ENCODE measurements around the gene PDZK1IP1. TPM values are rescaled to one million over a fixed set of nuclear protein-coding genes. Genes with fewer than 3 reads are reported as not detected.

The PDZK1IP1 gene
- total and polyA plus RNA-seq, 2 donors from 2014 or later, result 245 to 2,553 TPM

- H3K9me3 ChIP-seq (ENCODE audit: control insufficient read depth in 2 of 3, insufficient read depth in 1 of 3, low read length in 3 of 3), result peaks cover 0 to 4% (median 0%) of the 10 kb centered on the region in 3 donors
- H3K9ac ChIP-seq (ENCODE audit: low read length in 3 of 3), result peak overlapping the region in 1 of 3 donors; percentile 28
- H3K27ac ChIP-seq (ENCODE audit: low read depth in 2 of 2, low read length in 2 of 2), result peak overlapping the region; percentile 38 to 89
- peak overlapping the region; percentile 1 to 52 (median 46) for H3K4me3 ChIP-seq (ENCODE audit: low read length in 3 of 3)
- peaks cover 0 to 11% (median 0%) of the 10 kb centered on the region in 3 donors for H3K4me1 ChIP-seq (ENCODE audit: control insufficient read depth in 2 of 3, insufficient read depth in 2 of 3, low read depth in 1 of 3, low read length in 3 of 3)
- no peaks in the 10 kb centered on the region for H3K36me3 ChIP-seq (ENCODE audit: control insufficient read depth in 2 of 3, insufficient read depth in 3 of 3, low read length in 3 of 3)
- intact Hi-C loops (cut with DNase I), result no loop called here
- H3K27me3 ChIP-seq (ENCODE audit: control insufficient read depth, insufficient read depth, low read length), result peaks cover 75% of the 10 kb centered on the region
- peak in 4 of 5 donors; percentile 31 to 60 (median 42) for DNase-seq
- no peak for TF ChIP-seq CTCF (IDR thresholded peaks at IDR 0.05; ENCODE audit: borderline replicate concordance, extremely low read depth, insufficient read depth)
- FAIRE-seq, result no peak
Observed at GRCh38 chr1:47229886-47230691, 40.3 kb upstream of the PDZK1IP1 start.

GRCh38 chr1:47229031-47229885 lies 39.4 kb upstream of the PDZK1IP1 start:
- intact Hi-C loops (cut with DNase I), result no loop called here
- Histone ChIP-seq H3K4me3 (ENCODE audit: low read length in 3 of 3) (peak overlapping the region in 2 of 3 donors; percentile 46 to 52), H3K27ac (ENCODE audit: low read depth in 2 of 2, low read length in 2 of 2) (peak overlapping the region; percentile 41 to 71), H3K36me3 (ENCODE audit: control insufficient read depth in 2 of 3, insufficient read depth in 3 of 3, low read length in 3 of 3) (no peaks in the 10 kb centered on the region), H3K4me1 (ENCODE audit: control insufficient read depth in 2 of 3, insufficient read depth in 2 of 3, low read depth in 1 of 3, low read length in 3 of 3) (peaks cover 0 to 13% (median 0%) of the 10 kb centered on the region in 3 donors), H3K9ac (ENCODE audit: low read length in 3 of 3) (peak overlapping the region in 1 of 3 donors; percentile 28), H3K9me3 (ENCODE audit: control insufficient read depth in 2 of 3, insufficient read depth in 1 of 3, low read length in 3 of 3) (peaks cover 0 to 4% (median 0%) of the 10 kb centered on the region in 3 donors), H3K27me3 (ENCODE audit: control insufficient read depth, insufficient read depth, low read length) (peaks cover 79% of the 10 kb centered on the region)
- FAIRE-seq (no peak), DNase-seq (peak in 3 of 5 donors; percentile 20 to 51 (median 47))
- TF ChIP-seq CTCF (IDR thresholded peaks at IDR 0.05; ENCODE audit: borderline replicate concordance, extremely low read depth, insufficient read depth), result no peak

GRCh38 chr1:47228644-47229030 lies 38.8 kb upstream of the PDZK1IP1 start:
- H3K9ac ChIP-seq (ENCODE audit: low read length in 3 of 3), result no peak overlapping the region
- no peaks in the 10 kb centered on the region for H3K36me3 ChIP-seq (ENCODE audit: control insufficient read depth in 2 of 3, insufficient read depth in 3 of 3, low read length in 3 of 3)
- peaks cover 0 to 4% (median 0%) of the 10 kb centered on the region in 3 donors for H3K9me3 ChIP-seq (ENCODE audit: control insufficient read depth in 2 of 3, insufficient read depth in 1 of 3, low read length in 3 of 3)
- TF ChIP-seq CTCF (IDR thresholded peaks at IDR 0.05; ENCODE audit: borderline replicate concordance, extremely low read depth, insufficient read depth), result no peak
- H3K4me3 ChIP-seq (ENCODE audit: low read length in 3 of 3), result peak overlapping the region in 2 of 3 donors; percentile 46 to 52
- FAIRE-seq (no peak), DNase-seq (no peak)
- intact Hi-C loops (cut with DNase I), result no loop called here
- H3K27me3 ChIP-seq (ENCODE audit: control insufficient read depth, insufficient read depth, low read length), result peaks cover 80% of the 10 kb centered on the region
- H3K4me1 ChIP-seq (ENCODE audit: control insufficient read depth in 2 of 3, insufficient read depth in 2 of 3, low read depth in 1 of 3, low read length in 3 of 3), result peaks cover 0 to 13% (median 0%) of the 10 kb centered on the region in 3 donors
- H3K27ac ChIP-seq (ENCODE audit: low read depth in 2 of 2, low read length in 2 of 2), result peak overlapping the region in 1 of 2 donors; percentile 41

All from kidney (tissue), 14 donors.